ENCODE data around the gene CUL4A.

CUL4A gene

GRCh38 chr13:113224486-113224885, 15.1 kb downstream of the CUL4A start:
- no peaks in the 10 kb centered on the region for H3F3A ChIP-seq (ENCODE audit: control insufficient read depth, insufficient read depth)
- H3K79me2 ChIP-seq (ENCODE audit: control insufficient read depth, low read length): peaks cover 69% of the 10 kb centered on the region
- no peaks in the 10 kb centered on the region for H3K9me3 ChIP-seq (ENCODE audit: control insufficient read depth, insufficient read depth, low read length)
- H3K27me3 ChIP-seq (ENCODE audit: control insufficient read depth, low read length): no peaks in the 10 kb centered on the region
- no peak for TF ChIP-seq EZH2phosphoT487 (IDR thresholded peaks at IDR 0.05; ENCODE audit: borderline replicate concordance, low read length)
- TF ChIP-seq CTCF (IDR thresholded peaks at IDR 0.05; ENCODE audit: low read depth, low read length, poor library complexity, severe bottlenecking): no peak
- no peaks in the 10 kb centered on the region for H3K4me1 ChIP-seq (ENCODE audit: control insufficient read depth, low read length)
- no peak overlapping the region for H3K4me2 ChIP-seq (ENCODE audit: low read length)
- H3K9me2 ChIP-seq (replicated peaks; ENCODE audit: control insufficient read depth, low read length): no peaks in the 10 kb centered on the region
- H4K20me1 ChIP-seq (ENCODE audit: control insufficient read depth, insufficient read depth, low read depth, low read length): peaks cover 12% of the 10 kb centered on the region
- no peak overlapping the region for H3K4me3 ChIP-seq (ENCODE audit: low read length)
- H3K36me3 ChIP-seq (ENCODE audit: control insufficient read depth, low read length): peaks cover 83% of the 10 kb centered on the region
- no peak overlapping the region for H3K27ac ChIP-seq (ENCODE audit: low read depth, low read length)

GRCh38 chr13:113225515-113225914, 16.1 kb downstream of the CUL4A start:
- Histone ChIP-seq H3K27me3 (ENCODE audit: control insufficient read depth, low read length) (no peaks in the 10 kb centered on the region), H3K4me2 (ENCODE audit: low read length) (no peak overlapping the region), H3K9me2 (replicated peaks; ENCODE audit: control insufficient read depth, low read length) (no peaks in the 10 kb centered on the region), H3K4me3 (ENCODE audit: low read length) (no peak overlapping the region), H3K36me3 (ENCODE audit: control insufficient read depth, low read length) (peaks cover 82% of the 10 kb centered on the region), H3K9me3 (ENCODE audit: control insufficient read depth, insufficient read depth, low read length) (no peaks in the 10 kb centered on the region), H3F3A (ENCODE audit: control insufficient read depth, insufficient read depth) (no peaks in the 10 kb centered on the region), H4K20me1 (ENCODE audit: control insufficient read depth, insufficient read depth, low read depth, low read length) (peaks cover 5% of the 10 kb centered on the region; the same call in 1 of the 2 replicates), H3K4me1 (ENCODE audit: control insufficient read depth, low read length) (no peaks in the 10 kb centered on the region), H3K79me2 (ENCODE audit: control insufficient read depth, low read length) (peaks cover 59% of the 10 kb centered on the region), H3K27ac (ENCODE audit: low read depth, low read length) (no peak overlapping the region)
- TF ChIP-seq EZH2phosphoT487 (IDR thresholded peaks at IDR 0.05; ENCODE audit: borderline replicate concordance, low read length) (no peak), CTCF (IDR thresholded peaks at IDR 0.05; ENCODE audit: low read depth, low read length, poor library complexity, severe bottlenecking) (no peak)

GRCh38 chr13:113226873-113227450, 17.5 kb downstream of the CUL4A start:
- Histone ChIP-seq H4K20me1 (ENCODE audit: control insufficient read depth, insufficient read depth, low read depth, low read length) (no peaks in the 10 kb centered on the region), H3K79me2 (ENCODE audit: control insufficient read depth, low read length) (peaks cover 45% of the 10 kb centered on the region), H3K9me2 (replicated peaks; ENCODE audit: control insufficient read depth, low read length) (no peaks in the 10 kb centered on the region), H3K4me3 (ENCODE audit: low read length) (no peak overlapping the region), H3K4me1 (ENCODE audit: control insufficient read depth, low read length) (no peaks in the 10 kb centered on the region), H3K36me3 (ENCODE audit: control insufficient read depth, low read length) (peaks cover 79% of the 10 kb centered on the region), H3K27me3 (ENCODE audit: control insufficient read depth, low read length) (no peaks in the 10 kb centered on the region), H3F3A (ENCODE audit: control insufficient read depth, insufficient read depth) (no peaks in the 10 kb centered on the region), H3K27ac (ENCODE audit: low read depth, low read length) (no peak overlapping the region), H3K4me2 (ENCODE audit: low read length) (no peak overlapping the region), H3K9me3 (ENCODE audit: control insufficient read depth, insufficient read depth, low read length) (no peaks in the 10 kb centered on the region)
- TF ChIP-seq CTCF (IDR thresholded peaks at IDR 0.05; ENCODE audit: low read depth, low read length, poor library complexity, severe bottlenecking): no peak
- no peak for TF ChIP-seq EZH2phosphoT487 (IDR thresholded peaks at IDR 0.05; ENCODE audit: borderline replicate concordance, low read length)
